Measurements from ENCODE around the gene BPIFB2.

- TF ChIP-seq CTCF (conservative IDR thresholded peaks at IDR 0.05 in 1 of 2, IDR thresholded peaks at IDR 0.05 in 1 of 2; ENCODE audit: low read depth in 1 of 2, low read length in 2 of 2) (no peak), EZH2 (IDR thresholded peaks at IDR 0.05; ENCODE audit: low read length, missing control alignments) (no peak)
Observed at GRCh38 chr20:33027769-33028751, 20.6 kb downstream of the BPIFB2 start.

Measured in fibroblast of lung (primary cell).